ENCODE results near the gene MCHR1.

DNA sequence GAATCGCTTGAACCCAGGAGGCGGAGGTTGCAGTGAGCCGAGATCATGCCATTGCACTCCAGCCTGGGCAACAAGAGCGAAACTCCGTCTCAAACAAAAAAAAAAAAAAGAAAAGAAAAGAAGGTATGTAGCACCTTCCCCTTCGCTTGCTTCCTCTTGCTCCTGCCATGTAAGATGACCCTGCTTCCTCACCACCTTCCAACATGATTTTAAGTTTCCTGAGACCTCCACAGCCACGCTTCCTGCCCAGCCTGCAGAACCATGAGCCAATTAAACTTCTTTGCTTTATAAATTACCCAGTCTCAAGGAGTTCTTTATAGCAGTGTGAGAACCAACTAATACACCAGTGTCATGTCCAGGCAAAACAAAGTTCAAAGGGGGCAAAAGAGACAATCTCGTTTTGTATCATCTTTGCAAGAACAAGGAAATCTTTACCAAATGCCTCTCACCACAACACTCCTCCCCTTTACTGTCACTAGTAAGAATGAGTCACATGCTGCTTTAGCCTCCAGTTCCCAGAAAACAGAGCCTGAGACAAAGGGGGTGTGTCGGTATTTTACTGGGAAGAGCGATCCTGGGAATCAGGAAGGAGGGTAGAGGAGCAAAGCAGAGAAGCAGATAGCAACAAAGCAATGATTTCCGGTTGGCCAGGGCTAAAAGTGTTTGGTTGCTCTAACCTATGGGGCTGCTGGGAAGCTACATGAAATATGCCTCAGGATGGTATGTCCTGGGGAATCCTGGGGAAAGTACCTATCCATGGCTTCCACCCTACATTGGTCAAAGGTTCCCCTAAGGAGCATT lies 10.5 kb upstream of the MCHR1 start:
- TF ChIP-seq, protein P1, sequence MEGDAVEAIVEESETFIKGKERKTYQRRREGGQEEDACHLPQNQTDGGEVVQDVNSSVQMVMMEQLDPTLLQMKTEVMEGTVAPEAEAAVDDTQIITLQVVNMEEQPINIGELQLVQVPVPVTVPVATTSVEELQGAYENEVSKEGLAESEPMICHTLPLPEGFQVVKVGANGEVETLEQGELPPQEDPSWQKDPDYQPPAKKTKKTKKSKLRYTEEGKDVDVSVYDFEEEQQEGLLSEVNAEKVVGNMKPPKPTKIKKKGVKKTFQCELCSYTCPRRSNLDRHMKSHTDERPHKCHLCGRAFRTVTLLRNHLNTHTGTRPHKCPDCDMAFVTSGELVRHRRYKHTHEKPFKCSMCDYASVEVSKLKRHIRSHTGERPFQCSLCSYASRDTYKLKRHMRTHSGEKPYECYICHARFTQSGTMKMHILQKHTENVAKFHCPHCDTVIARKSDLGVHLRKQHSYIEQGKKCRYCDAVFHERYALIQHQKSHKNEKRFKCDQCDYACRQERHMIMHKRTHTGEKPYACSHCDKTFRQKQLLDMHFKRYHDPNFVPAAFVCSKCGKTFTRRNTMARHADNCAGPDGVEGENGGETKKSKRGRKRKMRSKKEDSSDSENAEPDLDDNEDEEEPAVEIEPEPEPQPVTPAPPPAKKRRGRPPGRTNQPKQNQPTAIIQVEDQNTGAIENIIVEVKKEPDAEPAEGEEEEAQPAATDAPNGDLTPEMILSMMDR (IDR thresholded peaks at IDR 0.05) = no peak
- TF ChIP-seq POLR2AphosphoS5 (IDR thresholded peaks at IDR 0.05) = no peak
- no peak for TF ChIP-seq POLR2A (IDR thresholded peaks at IDR 0.05)
- no peak for TF ChIP-seq EP300 (IDR thresholded peaks at IDR 0.05)

Measured in suprapubic skin (tissue), 4 donors.